Keratinocyte (primary cell): ENCODE results near the gene BEND5. TPM values are rescaled to one million over a fixed set of nuclear protein-coding genes. Genes with fewer than 3 reads are reported as not detected.

Experiments
- DNase-seq: peaks from one replicate; pipeline ENCODE4 v3.0.0-alpha.2; 2011; ENCODE audit warnings: low read depth, missing footprints, low spot score
- FAIRE-seq: peaks from 2 replicates; lab custom pipeline; 2011; peaks lifted over from hg19 to GRCh38; lab: Jason Lieb, UNC
- H2AFZ ChIP-seq: 2 replicates; pipeline ENCODE4 v1.6.0; 2012; ENCODE audit warnings: low read length, control low read depth, inconsistent platforms; ENCODE audit not compliant: control insufficient read depth
- H3K27ac ChIP-seq: 2 replicates; pipeline ENCODE4 v1.5.1; 2011; ENCODE audit warnings: low read length; ENCODE audit not compliant: control insufficient read depth, insufficient read depth
- H3K27me3 ChIP-seq: 3 replicates; pipeline ENCODE4 v1.6.0; 2011; ENCODE audit warnings: low read length; ENCODE audit not compliant: control insufficient read depth, insufficient read depth; ENCODE audit errors: extremely low read depth
- H3K36me3 ChIP-seq, 2 experiments: 2 replicates in 1 of 2; 3 replicates in 1 of 2; pipeline ENCODE4 v1.5.1; 2011; ENCODE audit warnings: low read length in 2 of 2, mild to moderate bottlenecking in 1 of 2; ENCODE audit not compliant: control insufficient read depth in 2 of 2, insufficient read depth in 2 of 2; ENCODE audit errors: extremely low read depth in 1 of 2
- H3K4me1 ChIP-seq: 3 replicates; pipeline ENCODE4 v1.5.1; 2011; ENCODE audit warnings: low read length; ENCODE audit not compliant: control insufficient read depth, insufficient read depth; ENCODE audit errors: extremely low read depth
- H3K4me2 ChIP-seq: 3 replicates; pipeline ENCODE4 v1.6.0; 2011; ENCODE audit warnings: low read depth, low read length; ENCODE audit not compliant: control insufficient read depth, insufficient read depth; ENCODE audit errors: extremely low read depth
- H3K4me3 ChIP-seq, 3 experiments: fragments of 200-600 bp in 1 of 3; sonication (generic) in 1 of 3; 2 replicates in 2 of 3; 3 replicates in 1 of 3; pipeline ENCODE4 v1.5.1; 2011 to 2016; ENCODE audit warnings: low read length in 3 of 3, mild to moderate bottlenecking in 3 of 3, control low read depth in 2 of 3, inconsistent platforms in 1 of 3, low read depth in 1 of 3, mixed read lengths in 1 of 3, mixed run types in 1 of 3, moderate library complexity in 1 of 3; ENCODE audit not compliant: control insufficient read depth in 2 of 3, insufficient read depth in 2 of 3; ENCODE audit errors: extremely low read depth in 1 of 3
- H3K79me2 ChIP-seq: 2 replicates; pipeline ENCODE4 v1.6.0; 2012; ENCODE audit warnings: low read length; ENCODE audit not compliant: control insufficient read depth, insufficient read depth
- H3K9ac ChIP-seq: 3 replicates; pipeline ENCODE4 v1.6.0; 2011; ENCODE audit warnings: low read length; ENCODE audit not compliant: control insufficient read depth, insufficient read depth; ENCODE audit errors: extremely low read depth
- H3K9me1 ChIP-seq: 3 replicates; pipeline ENCODE4 v1.6.0; 2011; ENCODE audit warnings: low read length; ENCODE audit not compliant: control insufficient read depth, insufficient read depth; ENCODE audit errors: extremely low read depth
- H3K9me3 ChIP-seq: 2 replicates; pipeline ENCODE4 v1.5.1; 2012; ENCODE audit warnings: low read depth, low read length; ENCODE audit not compliant: control insufficient read depth
- H4K20me1 ChIP-seq: 3 replicates; pipeline ENCODE4 v1.6.0; 2011; ENCODE audit warnings: low read length; ENCODE audit not compliant: control insufficient read depth, insufficient read depth; ENCODE audit errors: extremely low read depth
- CTCF ChIP-seq, 3 experiments: IDR thresholded peaks in 1 of 3; conservative IDR thresholded peaks in 1 of 3; optimal IDR thresholded peaks in 1 of 3; 2 replicates in 2 of 3; 3 replicates in 1 of 3; pipeline versions ENCODE3 to v1.5.1; 2011; ENCODE audit warnings: low read length in 3 of 3, mild to moderate bottlenecking in 3 of 3, moderate library complexity in 2 of 3, control low read depth in 1 of 3, inconsistent platforms in 1 of 3; ENCODE audit not compliant: insufficient read depth in 2 of 3; ENCODE audit errors: extremely low read depth in 1 of 3
- EZH2 ChIP-seq: IDR thresholded peaks from one replicate; pipeline ENCODE4 v1.6.1; 2012; ENCODE audit warnings: inconsistent platforms, mild to moderate bottlenecking, low read length, moderate library complexity
- dilution Hi-C: fragments of 300-500 bp; cut with MboI; formaldehyde crosslinking; loops from one replicate; pipeline ENCODE4 v1.7.0; 2020; ENCODE audit warnings: low sequenced_read_pairs; ENCODE audit not compliant: extremely low pct_ligation_motif_present
- polyA plus RNA-seq, 5 experiments: library from polyadenylated mRNA; depleted of rRNA in 3 of 5; stranded (reverse) in 3 of 5; stranded (forward) in 1 of 5; unstranded in 1 of 5; fragments of >200 nt; gene quantifications; 1 replicate in 1 of 5; 2 replicates in 3 of 5; 3 replicates in 1 of 5; pipeline versions ENCODE4 v1.2.1 to v1.2.3, GENCODE V29; 2011 to 2012; ENCODE audit warnings: missing spikeins in 2 of 5, low read depth in 1 of 5, low replicate concordance in 1 of 5

BEND5 gene
- polyA plus RNA-seq, 1 donor (not counting 4 experiments of a cell fraction or from before 2014, with no cell fraction given): not detected

GRCh38 chr1:48772211-48772610 is 4.5 kb downstream of the BEND5 start:
- Histone ChIP-seq H4K20me1 (no peaks in the 10 kb centered on the region), H3K36me3 (no peaks in the 10 kb centered on the region), H3K4me1 (no peaks in the 10 kb centered on the region), H2AFZ (no peak overlapping the region), H3K4me2 (no peak overlapping the region), H3K27ac (no peak overlapping the region), H3K9me3 (no peaks in the 10 kb centered on the region), H3K79me2 (no peaks in the 10 kb centered on the region), H3K27me3 (peaks cover 35% of the 10 kb centered on the region), H3K9me1 (no peaks in the 10 kb centered on the region), H3K4me3 (no peak overlapping the region), H3K9ac (no peak overlapping the region)
- no peak for DNase-seq
- TF ChIP-seq EZH2 (no peak), CTCF (optimal IDR thresholded peaks at IDR 0.05 in 1 of 3, IDR thresholded peaks at IDR 0.05 in 1 of 3, conservative IDR thresholded peaks at IDR 0.05 in 1 of 3; ENCODE audit: extremely low read depth in 1 of 3, insufficient read depth in 2 of 3, low read length in 3 of 3) (no peak)
- dilution Hi-C loops: no loop called here
- no peak for FAIRE-seq

DNA sequence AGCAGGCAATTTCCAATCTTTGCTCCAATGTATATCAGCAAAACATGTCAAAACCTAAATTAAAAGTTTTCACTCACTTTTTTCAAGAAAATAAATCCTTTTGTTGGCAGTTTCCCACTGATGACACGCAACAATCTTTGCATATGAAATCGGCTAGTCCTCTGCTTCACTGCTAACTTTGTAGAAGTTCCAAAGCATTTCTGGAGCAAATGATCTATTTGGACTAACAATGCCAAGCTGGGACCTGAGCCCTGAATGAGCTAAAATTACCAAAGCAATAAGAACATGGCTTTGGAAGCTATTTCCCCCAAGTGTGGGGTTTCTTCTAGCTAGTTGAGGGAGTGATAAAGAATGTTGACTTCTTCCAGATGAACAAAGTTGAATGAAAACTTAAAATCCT is 5.1 kb downstream of the BEND5 start:
- no peaks in the 10 kb centered on the region for H3K36me3 ChIP-seq
- H3K27me3 ChIP-seq: peaks cover 30% of the 10 kb centered on the region
- H4K20me1 ChIP-seq: no peaks in the 10 kb centered on the region
- no peak overlapping the region for H3K4me3 ChIP-seq
- no peak overlapping the region for H3K9ac ChIP-seq
- dilution Hi-C loops: no loop called here
- no peak for FAIRE-seq
- H3K9me1 ChIP-seq: no peaks in the 10 kb centered on the region
- no peak overlapping the region for H3K27ac ChIP-seq
- H3K9me3 ChIP-seq: no peaks in the 10 kb centered on the region
- H2AFZ ChIP-seq: no peak overlapping the region
- DNase-seq: no peak
- no peaks in the 10 kb centered on the region for H3K4me1 ChIP-seq
- TF ChIP-seq EZH2: no peak
- no peak for TF ChIP-seq CTCF (optimal IDR thresholded peaks at IDR 0.05 in 1 of 3, IDR thresholded peaks at IDR 0.05 in 1 of 3, conservative IDR thresholded peaks at IDR 0.05 in 1 of 3; ENCODE audit: extremely low read depth in 1 of 3, insufficient read depth in 2 of 3, low read length in 3 of 3)
- no peak overlapping the region for H3K4me2 ChIP-seq
- no peaks in the 10 kb centered on the region for H3K79me2 ChIP-seq
